Activated naive CD4-positive, alpha-beta T cell treated with anti-CD3 and anti-CD28 coated beads, Interleukin-2, amount 50 U/mL, for 72 hours (primary cell): ENCODE data around the gene ABI1. TPM values are rescaled to one million over a fixed set of nuclear protein-coding genes. Genes with fewer than 3 reads are reported as not detected.

Experiments used
- total RNA-seq, 2 donors: library from RNA; stranded (reverse); gene quantifications; one replicate each; pipeline ENCODE4 v1.2.3, GENCODE V29; 2022

ABI1 gene
- total RNA-seq, 2 donors from 2014 or later: 38.3 to 51.4 TPM

Other genes starting within 250 kb of the ABI1 start
- 10 to 100 TPM; 11.5 to 17.6 TPM for gene PDSS1, start 163.3 kb downstream of the ABI1 start, total RNA-seq
- 10 to 100 TPM in 1 of 2 donors, 1 to 10 TPM in 1; 9.5 to 10.5 TPM for gene ANKRD26, start 239.5 kb upstream of the ABI1 start, total RNA-seq